Effector CD4-positive, alpha-beta T cell (primary cell): ENCODE measurements around the gene GRM7.

Experiments
- DNase-seq: peaks from one replicate; pipeline ENCODE4 v3.0.0-alpha.2; 2020

Gene GRM7

GRCh38 chr3:7421065-7421464, 560.1 kb downstream of the GRM7 start:
- no peak for DNase-seq

GRCh38 chr3:7423036-7423435, 562.1 kb downstream of the GRM7 start:
- DNase-seq: no peak

GRCh38 chr3:7423995-7424394, 563.1 kb downstream of the GRM7 start:
- DNase-seq: no peak

- DNase-seq: no peak
Observed at GRCh38 chr3:7428206-7428718, 567.3 kb downstream of the GRM7 start.

GRCh38 chr3:7432610-7433009, 571.7 kb downstream of the GRM7 start:
- DNase-seq: no peak

- no peak for DNase-seq
Observed at GRCh38 chr3:7433073-7433472, 572.2 kb downstream of the GRM7 start.

- no peak for DNase-seq
Observed at GRCh38 chr3:7436542-7436941, 575.6 kb downstream of the GRM7 start.

DNA sequence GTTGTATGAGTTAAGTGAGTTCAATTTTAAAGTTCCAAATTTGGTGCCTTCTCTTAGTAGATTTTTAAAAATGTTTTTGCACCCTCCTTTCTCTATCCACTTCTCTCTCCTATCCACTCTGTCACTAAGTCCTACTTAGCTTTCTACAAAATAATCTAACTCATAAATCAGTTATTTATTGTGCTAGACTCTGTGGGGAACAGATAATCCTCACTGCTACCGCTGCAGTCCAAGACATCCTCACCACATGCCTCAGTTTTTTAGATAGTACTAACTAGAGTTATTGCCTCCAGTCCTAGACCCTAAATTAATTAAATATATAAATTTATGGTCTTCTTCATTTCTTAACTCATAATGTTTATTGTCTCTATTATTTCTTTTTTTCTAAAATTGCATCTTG, 576.3 kb downstream of the GRM7 start:
- no peak for DNase-seq

GRCh38 chr3:7439101-7439680, 578.3 kb downstream of the GRM7 start:
- no peak for DNase-seq

- DNase-seq: no peak
Observed at GRCh38 chr3:7444886-7445285, 584.0 kb downstream of the GRM7 start.

DNA sequence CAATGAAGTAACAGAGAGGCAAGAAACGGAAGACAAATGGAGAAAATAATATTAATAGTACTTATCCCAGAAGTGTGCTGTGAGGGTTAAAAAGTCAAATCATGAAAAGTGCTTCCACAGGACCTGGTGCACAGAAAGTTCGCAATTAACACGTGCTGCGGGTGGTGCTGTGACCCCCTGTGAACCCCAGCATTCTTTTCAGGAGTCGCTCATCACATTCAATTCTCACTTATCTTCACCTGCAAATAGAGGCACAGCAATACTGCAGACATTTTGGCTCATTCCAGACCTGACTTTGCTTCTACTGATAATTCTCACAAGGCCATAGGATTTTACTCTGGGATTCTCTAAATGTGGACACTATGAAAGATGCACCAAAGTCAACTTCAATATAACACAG, 584.4 kb downstream of the GRM7 start:
- DNase-seq: no peak

GRCh38 chr3:7447197-7447769, 586.4 kb downstream of the GRM7 start:
- no peak for DNase-seq

DNA sequence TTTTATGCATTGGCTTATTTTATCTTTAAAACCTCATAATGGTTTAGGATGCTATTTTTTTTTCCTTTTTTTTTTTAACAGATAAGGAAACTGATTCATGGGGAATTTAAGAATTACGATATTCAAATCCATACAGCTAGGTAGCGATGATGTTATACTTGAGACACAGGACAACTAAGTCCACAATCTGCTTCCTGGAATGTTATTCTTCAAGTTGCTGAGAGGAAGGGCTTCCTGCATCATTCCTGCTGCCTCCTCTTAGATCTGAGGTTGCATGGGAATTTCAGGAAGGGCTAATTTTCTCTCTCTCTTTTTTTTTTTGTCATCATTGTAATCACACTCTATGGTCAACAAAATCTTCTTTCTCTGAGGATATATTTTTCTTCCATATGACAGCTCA, 595.5 kb downstream of the GRM7 start:
- DNase-seq: no peak

- DNase-seq: no peak
Observed at GRCh38 chr3:7461202-7461825, 600.4 kb downstream of the GRM7 start.

DNA sequence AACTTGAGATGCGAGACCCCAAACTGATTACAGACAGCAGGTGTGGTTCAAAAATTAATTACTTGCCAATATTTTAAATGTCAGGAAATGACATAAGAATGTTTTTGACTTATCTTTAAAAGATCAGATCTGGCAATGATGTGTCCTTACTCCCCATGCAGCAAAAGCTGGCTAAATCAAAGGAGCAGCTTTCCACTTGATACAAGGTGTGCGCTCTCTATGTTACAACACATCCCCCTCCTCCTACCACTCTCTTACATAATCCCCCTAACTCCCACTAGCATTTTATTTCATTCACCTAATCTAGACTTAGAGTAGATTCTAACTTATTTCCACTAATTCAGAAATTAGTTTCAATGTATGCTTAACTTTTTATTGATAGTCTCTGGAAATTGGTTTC, 609.0 kb downstream of the GRM7 start:
- no peak for DNase-seq

DNA sequence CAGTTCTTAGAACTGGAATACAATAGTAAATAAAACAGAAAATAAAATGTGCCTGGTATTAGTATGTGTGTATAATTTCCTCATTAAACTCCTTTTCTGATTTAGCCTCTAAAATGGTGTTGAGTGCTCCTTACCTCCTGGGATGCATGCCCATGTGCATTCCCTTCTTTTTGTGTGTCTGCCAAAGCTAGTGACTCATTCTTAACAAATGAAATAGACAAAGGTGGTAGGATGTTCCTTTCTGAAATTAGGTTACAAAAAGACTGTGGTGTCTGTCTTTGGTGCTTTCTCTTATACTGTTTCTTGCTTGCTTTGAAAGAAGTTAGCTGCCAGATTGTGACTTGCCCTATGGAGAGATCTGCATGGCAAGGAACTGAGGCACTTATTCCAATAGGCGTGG, 623.7 kb downstream of the GRM7 start:
- DNase-seq: no peak

DNA sequence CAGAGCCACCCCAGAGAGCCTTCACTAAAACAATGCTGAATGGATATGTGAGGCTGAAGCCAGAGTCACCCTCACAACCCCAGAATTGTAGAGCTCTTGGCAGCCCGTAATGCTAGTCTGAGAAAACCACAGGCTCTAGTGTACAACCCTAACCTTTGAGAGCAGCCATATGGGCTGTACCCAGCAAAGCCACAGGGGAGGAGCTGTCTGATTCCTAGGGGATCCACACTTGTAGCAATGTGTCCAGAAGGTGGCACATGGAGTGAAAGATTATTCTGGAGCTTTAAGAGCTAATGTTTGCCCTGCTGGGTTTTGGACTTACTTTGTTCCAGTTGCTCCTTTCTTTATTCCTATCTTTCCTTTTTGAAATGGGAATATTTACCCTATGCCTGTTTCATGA, 626.8 kb downstream of the GRM7 start:
- no peak for DNase-seq

DNA sequence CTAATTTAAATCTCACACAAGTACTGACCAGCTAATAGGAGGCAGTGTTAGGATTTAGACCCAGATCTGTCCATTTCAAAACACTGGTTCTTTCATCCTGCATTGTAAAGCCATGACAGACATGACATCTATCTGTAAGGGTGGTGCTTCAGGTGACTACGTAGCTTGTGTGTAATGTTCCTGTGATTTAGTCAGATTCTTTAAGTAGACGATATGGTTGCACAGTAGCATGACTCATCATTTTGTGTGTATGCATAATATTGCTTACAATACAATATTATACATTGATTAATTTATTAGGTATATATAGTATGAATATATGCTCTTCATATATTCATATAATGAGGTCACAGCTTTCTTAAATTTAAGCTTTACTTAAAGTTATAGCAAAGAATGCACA, 628.5 kb downstream of the GRM7 start:
- DNase-seq: no peak

DNA sequence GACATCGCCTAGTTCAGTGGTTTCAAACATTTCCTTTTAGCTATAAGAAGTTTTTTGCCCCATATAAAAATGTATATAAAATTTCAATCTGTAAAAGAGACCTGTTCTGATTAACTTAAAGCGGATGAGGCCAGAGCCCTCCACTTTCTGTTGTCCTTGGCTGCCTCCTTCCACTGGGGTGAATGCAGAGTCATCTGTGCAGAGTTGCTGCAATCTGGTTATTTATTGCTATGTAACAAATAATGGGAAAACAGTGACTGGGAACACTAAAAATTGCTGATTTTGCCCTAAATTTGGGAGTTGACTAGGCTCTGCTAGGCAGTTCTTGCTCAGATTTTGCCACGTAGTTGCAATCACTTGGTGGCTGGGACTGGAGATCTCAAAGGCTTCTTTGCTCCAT, 637.8 kb downstream of the GRM7 start:
- DNase-seq: no peak

GRCh38 chr3:7503431-7503830, 642.5 kb downstream of the GRM7 start:
- DNase-seq: no peak

- no peak for DNase-seq
Observed at GRCh38 chr3:7504886-7505775, 644.2 kb downstream of the GRM7 start.

- DNase-seq: no peak
Observed at GRCh38 chr3:7506606-7507180, 645.8 kb downstream of the GRM7 start.

DNA sequence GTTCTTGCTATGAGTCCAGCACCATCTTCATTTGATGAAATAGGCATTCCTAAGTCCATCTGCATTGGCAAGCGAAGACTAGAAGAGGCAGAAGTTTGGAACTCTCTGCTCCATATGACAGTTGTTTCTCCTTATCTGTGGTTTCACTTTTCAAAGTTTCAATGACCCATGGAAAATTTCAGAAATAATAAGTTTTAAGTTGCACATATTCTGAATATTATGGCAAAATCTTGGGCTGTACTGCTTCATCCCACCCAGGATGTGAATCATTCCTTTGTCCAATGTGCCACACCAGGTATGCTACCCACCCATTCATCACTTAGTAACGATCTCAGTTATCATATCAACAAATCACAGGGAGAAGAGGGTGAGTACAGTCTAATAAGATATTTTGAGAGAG, 647.9 kb downstream of the GRM7 start:
- DNase-seq: no peak
